ENCODE results near the gene THAP12. TPM values are rescaled to one million over a fixed set of nuclear protein-coding genes. Genes with fewer than 3 reads are reported as not detected.

Gene THAP12
- total RNA-seq, 4 donors from 2014 or later: 13.3 to 35.2 (median 22.9) TPM

DNA sequence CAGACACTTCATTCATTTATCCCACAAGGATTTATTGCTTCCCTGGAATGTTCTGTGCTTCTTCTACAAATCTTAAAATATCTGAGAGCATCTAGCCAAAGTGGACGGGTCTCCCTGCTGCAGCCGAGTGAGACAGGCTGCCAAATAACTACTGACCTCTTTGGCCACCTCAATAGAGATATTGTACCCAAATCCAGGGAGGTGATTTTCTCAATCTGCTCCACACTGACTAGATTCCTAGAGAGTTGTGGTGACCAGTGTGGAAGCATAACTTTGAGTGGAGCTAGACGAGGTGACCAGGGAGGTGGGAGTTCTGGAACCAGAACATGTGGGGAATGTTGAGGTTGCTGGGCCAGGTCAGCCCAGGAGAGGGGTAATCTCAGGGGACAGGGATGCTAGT lies 77.5 kb downstream of the THAP12 start:
- in situ Hi-C loops (cut with MboI; ENCODE audit: low pct_ligation_motif_present in 1 of 4, low pct_unique_long_range_greater_than_20kb in 1 of 4, low sequenced_read_pairs in 3 of 4): loop anchor here in 1 of 4 donors (25.0 kb wide), 2 partner anchors 91 to 416 kb away; partner anchors contain the start of gene WNT11
- 60 to 72% methylated on average over 3 of the region's 3 CpGs for WGBS, 2 donors (ENCODE audit: low coverage in 1 of 2)
- no peak overlapping the region for H3K27ac ChIP-seq

DNA sequence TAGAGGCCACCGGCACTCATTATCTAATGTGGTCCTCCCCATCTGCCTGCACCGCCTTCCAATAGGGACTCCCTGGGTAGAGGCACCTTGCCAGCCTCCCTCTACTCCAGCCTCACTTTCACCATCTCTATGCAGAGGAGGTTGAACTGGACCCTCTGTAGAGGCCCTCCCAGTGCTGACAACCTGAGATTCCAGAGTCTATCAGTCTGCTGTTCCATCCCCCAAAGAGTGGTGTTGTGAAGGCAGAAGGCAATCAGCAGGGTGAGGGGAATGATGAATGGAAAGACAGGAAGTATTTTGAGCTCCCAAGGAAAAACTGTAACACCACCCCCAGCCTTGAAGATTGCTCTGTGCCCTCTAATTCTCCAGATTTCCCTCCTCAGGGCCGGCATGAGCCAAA lies 77.9 kb downstream of the THAP12 start:
- in situ Hi-C loops (cut with MboI; ENCODE audit: low pct_ligation_motif_present in 1 of 4, low pct_unique_long_range_greater_than_20kb in 1 of 4, low sequenced_read_pairs in 3 of 4) (loop anchor here in 1 of 4 donors (25.0 kb wide), 2 partner anchors 91 to 416 kb away; partner anchors contain the start of gene WNT11), intact Hi-C loops (cut with DNase I; ENCODE audit: low total_unique reads) (no loop called here)
- Histone ChIP-seq H3K27ac (no peak overlapping the region), H3K9me3 (no peaks in the 10 kb centered on the region), H3K4me1 (no peaks in the 10 kb centered on the region), H3K36me3 (no peaks in the 10 kb centered on the region), H3K27me3 (no peaks in the 10 kb centered on the region), H3K4me3 (no peak overlapping the region)
- DNase-seq: no peak
- TF ChIP-seq, protein P1, sequence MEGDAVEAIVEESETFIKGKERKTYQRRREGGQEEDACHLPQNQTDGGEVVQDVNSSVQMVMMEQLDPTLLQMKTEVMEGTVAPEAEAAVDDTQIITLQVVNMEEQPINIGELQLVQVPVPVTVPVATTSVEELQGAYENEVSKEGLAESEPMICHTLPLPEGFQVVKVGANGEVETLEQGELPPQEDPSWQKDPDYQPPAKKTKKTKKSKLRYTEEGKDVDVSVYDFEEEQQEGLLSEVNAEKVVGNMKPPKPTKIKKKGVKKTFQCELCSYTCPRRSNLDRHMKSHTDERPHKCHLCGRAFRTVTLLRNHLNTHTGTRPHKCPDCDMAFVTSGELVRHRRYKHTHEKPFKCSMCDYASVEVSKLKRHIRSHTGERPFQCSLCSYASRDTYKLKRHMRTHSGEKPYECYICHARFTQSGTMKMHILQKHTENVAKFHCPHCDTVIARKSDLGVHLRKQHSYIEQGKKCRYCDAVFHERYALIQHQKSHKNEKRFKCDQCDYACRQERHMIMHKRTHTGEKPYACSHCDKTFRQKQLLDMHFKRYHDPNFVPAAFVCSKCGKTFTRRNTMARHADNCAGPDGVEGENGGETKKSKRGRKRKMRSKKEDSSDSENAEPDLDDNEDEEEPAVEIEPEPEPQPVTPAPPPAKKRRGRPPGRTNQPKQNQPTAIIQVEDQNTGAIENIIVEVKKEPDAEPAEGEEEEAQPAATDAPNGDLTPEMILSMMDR (IDR thresholded peaks at IDR 0.05): no peak
- TF ChIP-seq EP300 (IDR thresholded peaks at IDR 0.05; ENCODE audit: low read depth) (no peak), POLR2AphosphoS5 (IDR thresholded peaks at IDR 0.05) (no peak), POLR2A (IDR thresholded peaks at IDR 0.05) (no peak)
- WGBS, 2 donors (ENCODE audit: low coverage in 1 of 2): 50 to 71% methylated on average over 1 to 3 of the region's 3 CpGs

More for the DNA sequence above, 77.5 kb downstream of the THAP12 start:
- intact Hi-C loops (cut with DNase I; ENCODE audit: low total_unique reads): no loop called here
- Histone ChIP-seq H3K4me3 (no peak overlapping the region), H3K27me3 (no peaks in the 10 kb centered on the region), H3K9me3 (no peaks in the 10 kb centered on the region), H3K36me3 (no peaks in the 10 kb centered on the region), H3K4me1 (no peaks in the 10 kb centered on the region)
- TF ChIP-seq, protein P1 (IDR thresholded peaks at IDR 0.05): no peak
- TF ChIP-seq POLR2A (IDR thresholded peaks at IDR 0.05): no peak
- no peak for TF ChIP-seq EP300 (IDR thresholded peaks at IDR 0.05; ENCODE audit: low read depth)
- no peak for TF ChIP-seq POLR2AphosphoS5 (IDR thresholded peaks at IDR 0.05)
- no peak for DNase-seq

Small RNA genes lying within 50 kb of the gene (small RNA-seq; reads per million reads assigned to genes)
- 0 reads per million in 4 donors for gene RF00019

Other genes starting within 250 kb of the THAP12 start
- gene WNT11, start 174.6 kb downstream of the THAP12 start, total RNA-seq: 10 to 100 TPM in 2 of 4 donors, 1 to 10 TPM in 2; 2.4 to 14.6 (median 9.9) TPM
- gene GVQW3, start 191 bp upstream of the THAP12 start, total RNA-seq: 1 to 10 TPM; 1.6 to 5.6 (median 4.3) TPM
- 10 to 100 TPM; 35.7 to 79.6 (median 43.8) TPM for gene EMSY, start 63.9 kb upstream of the THAP12 start, total RNA-seq